K562 (cell line): ENCODE results near the gene TFEB. TPM values are rescaled to one million over a fixed set of nuclear protein-coding genes. Genes with fewer than 3 reads are reported as not detected.

ENCODE experiments used
- ATAC-seq: fragments of 200-7000 bp; cut with Tn5 transposase; 3 replicates; pipeline ENCODE4 v1.9.1; 2020; ENCODE audit warnings: moderate library complexity
- BruUV-seq: library from RNA; stranded (reverse); fragments of 400-500 nt; replicated peaks from 2 replicates; lab custom pipeline; 2021; lab: Mats Ljungman, UMichigan
- CTCF ChIA-PET: fragments of 300-600 bp; formaldehyde crosslinking; extraction: SDS; loops from one replicate; lab custom pipeline; 2021; ENCODE audit warnings: low intra/inter-chr PET ratio; lab: Yijun Ruan, JAX
- POLR2A ChIA-PET: fragments of 300-600, 350-650 bp; sonication (Branson Sonifier 250); formaldehyde crosslinking; extraction: SDS; loops from one replicate; lab custom pipeline; 2021; ENCODE audit warnings: antibody characterized with exemption, inconsistent platforms; lab: Yijun Ruan, JAX
- DNase-seq, 4 experiments: peaks; one replicate each; pipeline versions ENCODE4 v3.0.0 to v3.0.0-alpha.2; 2011 to 2018; ENCODE audit warnings: low spot score in 3 of 4, mixed read lengths in 3 of 4; ENCODE audit errors: extremely low read depth in 1 of 4
- FAIRE-seq: peaks from 2 replicates; lab custom pipeline; 2011; peaks lifted over from hg19 to GRCh38; lab: Jason Lieb, UNC
- H2AFZ ChIP-seq: 2 replicates; pipeline ENCODE4 v1.6.0; 2011; ENCODE audit warnings: low read depth, low read length, control low read depth, inconsistent platforms
- H3K27ac ChIP-seq: fragments of 200-600 bp; 3 replicates; pipeline ENCODE4 v1.8.0; 2011; ENCODE audit warnings: low read depth, mild to moderate bottlenecking, control low read depth, inconsistent platforms, low read length, moderate library complexity, mixed read lengths; ENCODE audit errors: extremely low read depth
- H3K27me3 ChIP-seq, 2 experiments: fragments of 300-600 bp in 1 of 2; 2 replicates in 1 of 2; 3 replicates in 1 of 2; pipeline versions ENCODE4 v1.6.0 to v1.8.0; 2011; ENCODE audit warnings: inconsistent platforms in 2 of 2, low read length in 2 of 2, mild to moderate bottlenecking in 1 of 2, mixed read lengths in 1 of 2, moderate library complexity in 1 of 2; ENCODE audit not compliant: control insufficient read depth in 2 of 2, insufficient read depth in 2 of 2
- H3K36me3 ChIP-seq: fragments of 300-600 bp; 3 replicates; pipeline ENCODE4 v1.8.0; 2011; ENCODE audit warnings: mild to moderate bottlenecking, low read length, inconsistent platforms; ENCODE audit not compliant: control insufficient read depth, insufficient read depth
- H3K4me1 ChIP-seq, 2 experiments: fragments of 200-600 bp in 1 of 2; replicated peaks in 1 of 2; 2 replicates in 1 of 2; 3 replicates in 1 of 2; pipeline versions ENCODE4 v1.5.1 to v1.8.0; 2011; ENCODE audit warnings: inconsistent platforms in 2 of 2, low read length in 2 of 2, mild to moderate bottlenecking in 1 of 2, mixed read lengths in 1 of 2, moderate library complexity in 1 of 2; ENCODE audit not compliant: control insufficient read depth in 2 of 2, insufficient read depth in 2 of 2
- H3K4me2 ChIP-seq: 2 replicates; pipeline ENCODE4 v1.6.1; 2011; ENCODE audit warnings: low read length, control low read depth, inconsistent platforms, mixed read lengths; ENCODE audit not compliant: insufficient read depth
- H3K4me3 ChIP-seq: fragments of 200-600 bp; sonication (generic), shearing (Covaris generic); 2 replicates; pipeline ENCODE4 v1.5.1; 2016; ENCODE audit warnings: control low read depth, inconsistent platforms
- H3K79me2 ChIP-seq: fragments of 200-600 bp; 3 replicates; pipeline ENCODE4 v1.8.0; 2011; ENCODE audit warnings: low read length, inconsistent platforms; ENCODE audit not compliant: control insufficient read depth, insufficient read depth
- H3K9ac ChIP-seq, 2 experiments: 2 replicates each; pipeline versions ENCODE4 v1.6.0 to v1.6.1; 2011; ENCODE audit warnings: low read depth in 2 of 2, low read length in 2 of 2, control low read depth in 1 of 2, inconsistent platforms in 1 of 2, mild to moderate bottlenecking in 1 of 2, mixed read lengths in 1 of 2; ENCODE audit not compliant: insufficient read depth in 1 of 2
- H3K9me1 ChIP-seq: one replicate; pipeline ENCODE4 v1.6.0; 2011; ENCODE audit warnings: inconsistent platforms, mild to moderate bottlenecking, low read length, moderate library complexity; ENCODE audit not compliant: control insufficient read depth, insufficient read depth
- H3K9me3 ChIP-seq: replicated peaks from 2 replicates; pipeline ENCODE4 v1.5.1; 2011; ENCODE audit warnings: low read depth, low read length, inconsistent platforms; ENCODE audit not compliant: control insufficient read depth, insufficient read depth
- H4K20me1 ChIP-seq: replicated peaks from 2 replicates; pipeline ENCODE4 v1.6.1; 2011; ENCODE audit warnings: low read length, inconsistent platforms, mixed read lengths; ENCODE audit not compliant: control insufficient read depth, insufficient read depth
- BCOR ChIP-seq: fragments of 450-650 bp; IDR thresholded peaks from 2 replicates; pipeline ENCODE4 v1.6.1; 2016
- CBFB ChIP-seq: sonication (generic); formaldehyde crosslinking; IDR thresholded peaks from 2 replicates; pipeline ENCODE4 v1.4.0; 2020; ENCODE audit warnings: mild to moderate bottlenecking, missing genetic modification reagents
- CBX2 ChIP-seq: fragments of 200-600 bp; sonication (generic); IDR thresholded peaks from one replicate; pipeline ENCODE4 v1.6.1; 2012; ENCODE audit warnings: mild to moderate bottlenecking, low read length, inconsistent platforms; ENCODE audit not compliant: insufficient read depth, poor library complexity, severe bottlenecking
- ERF ChIP-seq: fragments of 450-650 bp; formaldehyde crosslinking; IDR thresholded peaks from 2 replicates; pipeline ENCODE4 v1.4.0; 2020; ENCODE audit warnings: mild to moderate bottlenecking, mixed read lengths
- HMGXB4 ChIP-seq: sonication (generic); formaldehyde crosslinking; IDR thresholded peaks from 2 replicates; pipeline ENCODE4 v1.8.1; 2023; ENCODE audit warnings: mild to moderate bottlenecking, missing genetic modification reagents
- LARP7 ChIP-seq: fragments of 450-650 bp; IDR thresholded peaks from 2 replicates; pipeline ENCODE4 v1.6.1; 2016
- MYC ChIP-seq, 2 experiments: fragments of 250-450 bp in 1 of 2; sonication (Bioruptor Pico) in 1 of 2; IDR thresholded peaks; 2 replicates each; pipeline versions ENCODE4 v1.5.1 to v1.6.1; 2012 to 2021; ENCODE audit warnings: low read depth in 2 of 2, borderline replicate concordance in 1 of 2, improper control_type of control experiment in 1 of 2, low read length in 1 of 2, mild to moderate bottlenecking in 1 of 2, moderate library complexity in 1 of 2
- NR3C1 ChIP-seq: sonication (generic); formaldehyde crosslinking; IDR thresholded peaks from 2 replicates; pipeline ENCODE4 v1.8.1; 2022; ENCODE audit warnings: missing genetic modification reagents
- POLR2G ChIP-seq: fragments of 200-400 bp; formaldehyde crosslinking; IDR thresholded peaks from 2 replicates; pipeline ENCODE4 v1.6.1; 2017; ENCODE audit warnings: low read depth, mild to moderate bottlenecking, antibody characterized with exemption, low read length, moderate library complexity
- PTBP1 ChIP-seq: fragments of 200-400 bp; formaldehyde crosslinking; IDR thresholded peaks from 2 replicates; pipeline ENCODE4 v1.6.1; 2017; ENCODE audit warnings: low read depth, low read length
- TAF15 ChIP-seq: fragments of 200-400 bp; formaldehyde crosslinking; IDR thresholded peaks from 2 replicates; pipeline ENCODE4 v1.6.1; 2017; ENCODE audit warnings: mild to moderate bottlenecking, low read depth, low read length, moderate library complexity
- ZNF431 ChIP-seq: sonication (generic); formaldehyde crosslinking; IDR thresholded peaks from 2 replicates; pipeline ENCODE4 v1.8.0; 2022; ENCODE audit warnings: mild to moderate bottlenecking, missing genetic modification reagents
- ZNF717 ChIP-seq: fragments of 250-450 bp; sonication (Bioruptor Pico); IDR thresholded peaks from 2 replicates; pipeline ENCODE4 v1.5.0; 2021
- WGBS: fragments of 100-300 bp; shearing (Covaris generic); methylation state at CpG from one replicate; pipeline ENCODE4 v1.1.6; 2016; ENCODE audit warnings: low coverage, mixed read lengths; ENCODE audit not compliant: insufficient coverage; ENCODE audit errors: missing lambda C conversion rate; 5-methylcytosine and 5-hydroxymethylcytosine counted together
- in situ Hi-C: fragments of 300-500 bp; cut with MboI; formaldehyde crosslinking; loops from 4 replicates; pipeline ENCODE4 v1.15.0; 2018; ENCODE audit warnings: inconsistent platforms, mixed read lengths
- intact Hi-C: fragments of 100-400 bp; cut with micrococcal nuclease; formaldehyde crosslinking; loops from 2 replicates; pipeline ENCODE4 v1.14.2; 2022
- polyA plus RNA-seq, 8 experiments: library from polyadenylated mRNA; depleted of rRNA in 4 of 8; stranded (reverse) in 5 of 8; unstranded in 3 of 8; fragments of >200 nt; fragmentation: Nextera tagmentation in 2 of 8; fragmentation: Illumina TruSeq in 1 of 8; extraction: Ambion mirVana in 2 of 8; extraction: Trizol in 1 of 8; gene quantifications; 2 replicates each; pipeline versions ENCODE4 v1.2.1 to v1.2.3, GENCODE V29; 2011 to 2014; ENCODE audit warnings: inconsistent platforms in 1 of 8, missing spikeins in 1 of 8
- total RNA-seq, 7 experiments: library from RNA; depleted of rRNA in 6 of 7; stranded (reverse); fragments of >200 nt in 6 of 7; fragmentation: Illumina TruSeq in 2 of 7; extraction: Trizol in 2 of 7; gene quantifications; 2 replicates each; pipeline versions ENCODE4 v1.2.1 to v1.2.3, GENCODE V29; 2011 to 2021; ENCODE audit warnings: low replicate concordance in 1 of 7
- TF ChIP-seq, protein P1 (sequence below): fragments of 250-450 bp; sonication (Bioruptor Pico); IDR thresholded peaks from 2 replicates; pipeline ENCODE4 v1.8.0; 2022; ENCODE audit warnings: inconsistent platforms
- TF ChIP-seq, protein P2 (sequence below): fragments of 200-800 bp; sonication (Bioruptor generic); IDR thresholded peaks from 2 replicates; pipeline ENCODE4 v1.6.1; 2017; ENCODE audit warnings: missing genetic modification characterization, missing compliant biosample characterization
- TF ChIP-seq, protein P3 (sequence below): fragments of 450-650 bp; formaldehyde crosslinking; IDR thresholded peaks from 2 replicates; pipeline ENCODE4 v1.4.0; 2022; ENCODE audit warnings: mild to moderate bottlenecking, moderate library complexity

Gene TFEB
- total and polyA plus RNA-seq, 9 of the 15 experiments (the other 6 are each of a cell fraction or from before 2014, with no cell fraction given), result 0.04 to 4.7 (median 2.0) TPM

GRCh38 chr6:41688256-41688965, 47.0 kb downstream of the TFEB start:
- TF ChIP-seq POLR2G, result no peak
- TF ChIP-seq LARP7, result no peak
- no peak for TF ChIP-seq CBFB (CRISPR knock-in tag)
- TF ChIP-seq, protein P1, sequence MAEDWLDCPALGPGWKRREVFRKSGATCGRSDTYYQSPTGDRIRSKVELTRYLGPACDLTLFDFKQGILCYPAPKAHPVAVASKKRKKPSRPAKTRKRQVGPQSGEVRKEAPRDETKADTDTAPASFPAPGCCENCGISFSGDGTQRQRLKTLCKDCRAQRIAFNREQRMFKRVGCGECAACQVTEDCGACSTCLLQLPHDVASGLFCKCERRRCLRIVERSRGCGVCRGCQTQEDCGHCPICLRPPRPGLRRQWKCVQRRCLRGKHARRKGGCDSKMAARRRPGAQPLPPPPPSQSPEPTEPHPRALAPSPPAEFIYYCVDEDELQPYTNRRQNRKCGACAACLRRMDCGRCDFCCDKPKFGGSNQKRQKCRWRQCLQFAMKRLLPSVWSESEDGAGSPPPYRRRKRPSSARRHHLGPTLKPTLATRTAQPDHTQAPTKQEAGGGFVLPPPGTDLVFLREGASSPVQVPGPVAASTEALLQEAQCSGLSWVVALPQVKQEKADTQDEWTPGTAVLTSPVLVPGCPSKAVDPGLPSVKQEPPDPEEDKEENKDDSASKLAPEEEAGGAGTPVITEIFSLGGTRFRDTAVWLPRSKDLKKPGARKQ (CRISPR knock-in tag), result no peak
- TF ChIP-seq BCOR, result no peak
- TF ChIP-seq PTBP1, result no peak
- TF ChIP-seq, protein P2, sequence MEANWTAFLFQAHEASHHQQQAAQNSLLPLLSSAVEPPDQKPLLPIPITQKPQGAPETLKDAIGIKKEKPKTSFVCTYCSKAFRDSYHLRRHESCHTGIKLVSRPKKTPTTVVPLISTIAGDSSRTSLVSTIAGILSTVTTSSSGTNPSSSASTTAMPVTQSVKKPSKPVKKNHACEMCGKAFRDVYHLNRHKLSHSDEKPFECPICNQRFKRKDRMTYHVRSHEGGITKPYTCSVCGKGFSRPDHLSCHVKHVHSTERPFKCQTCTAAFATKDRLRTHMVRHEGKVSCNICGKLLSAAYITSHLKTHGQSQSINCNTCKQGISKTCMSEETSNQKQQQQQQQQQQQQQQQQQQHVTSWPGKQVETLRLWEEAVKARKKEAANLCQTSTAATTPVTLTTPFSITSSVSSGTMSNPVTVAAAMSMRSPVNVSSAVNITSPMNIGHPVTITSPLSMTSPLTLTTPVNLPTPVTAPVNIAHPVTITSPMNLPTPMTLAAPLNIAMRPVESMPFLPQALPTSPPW (CRISPR knock-in tag), result no peak
- no peak for TF ChIP-seq ZNF431 (CRISPR knock-in tag)
- no peak for TF ChIP-seq CBX2
- no peak for TF ChIP-seq TAF15
- no peak for TF ChIP-seq NR3C1
- TF ChIP-seq MYC (IDR thresholded peaks at IDR 0.05; ENCODE audit: low read depth, low read length), result no peak
- no peak for TF ChIP-seq MYC (CRISPR knock-in tag; IDR thresholded peaks at IDR 0.05; ENCODE audit: borderline replicate concordance, low read depth)
- TF ChIP-seq HMGXB4 (CRISPR knock-in tag), result no peak
- TF ChIP-seq, protein P3, sequence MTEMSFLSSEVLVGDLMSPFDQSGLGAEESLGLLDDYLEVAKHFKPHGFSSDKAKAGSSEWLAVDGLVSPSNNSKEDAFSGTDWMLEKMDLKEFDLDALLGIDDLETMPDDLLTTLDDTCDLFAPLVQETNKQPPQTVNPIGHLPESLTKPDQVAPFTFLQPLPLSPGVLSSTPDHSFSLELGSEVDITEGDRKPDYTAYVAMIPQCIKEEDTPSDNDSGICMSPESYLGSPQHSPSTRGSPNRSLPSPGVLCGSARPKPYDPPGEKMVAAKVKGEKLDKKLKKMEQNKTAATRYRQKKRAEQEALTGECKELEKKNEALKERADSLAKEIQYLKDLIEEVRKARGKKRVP (CRISPR knock-in tag), result no peak
- no peak for TF ChIP-seq ZNF717 (CRISPR knock-in tag)
- TF ChIP-seq ERF (CRISPR knock-in tag), result no peak
- no peak overlapping the region; a peak in 1 of 4 replicates for H3K9ac ChIP-seq
- H3K4me3 ChIP-seq, result no peak overlapping the region
- no TSS peak for BruUV-seq
- peaks cover 10% of the 10 kb centered on the region for H4K20me1 ChIP-seq
- no peak overlapping the region for H3K27ac ChIP-seq
- ChIA-PET POLR2A (interaction anchor here (0.6 kb wide), 4 partner anchors 14 to 66 kb away, joined by 3 read pairs; no protein-coding TSS in a partner anchor), CTCF (interaction anchor here (0.6 kb wide), 1 partner anchor 764 kb away, joined by 3 read pairs; no protein-coding TSS in a partner anchor)
- H3K27me3 ChIP-seq, result peaks cover 5 to 32% of the 10 kb centered on the region in 2 experiments; a peak in 2 of 5 replicates
- H3K4me2 ChIP-seq, result no peak overlapping the region
- FAIRE-seq, result no peak
- DNase-seq, result no peak
- 1% methylated on average over 5 of the region's 5 CpGs for WGBS
- H3K4me1 ChIP-seq, result peaks cover 0 to 9% of the 10 kb centered on the region in 2 experiments; a peak in 2 of 5 replicates
- no peaks in the 10 kb centered on the region for H3K36me3 ChIP-seq
- H3K9me3 ChIP-seq, result no peaks in the 10 kb centered on the region
- ATAC-seq, result no peak
- intact Hi-C loops, result no loop called here
- no peaks in the 10 kb centered on the region for H3K9me1 ChIP-seq
- H3K79me2 ChIP-seq, result no peaks in the 10 kb centered on the region
- H2AFZ ChIP-seq, result no peak overlapping the region
- in situ Hi-C loops, result no loop called here
